ENCODE data around the gene MAP10. TPM values are rescaled to one million over a fixed set of nuclear protein-coding genes. Genes with fewer than 3 reads are reported as not detected.

The MAP10 gene
- total and polyA plus RNA-seq, 10 of the 15 experiments (the other 5 are each of a cell fraction or from before 2014, with no cell fraction given): 0.85 to 5.0 (median 4.3) TPM

- no peak for TF ChIP-seq IRF3 (IDR thresholded peaks at IDR 0.05)
Measured at GRCh38 chr1:232845406-232845955, 40.3 kb downstream of the MAP10 start (continued).

- Histone ChIP-seq H3K27ac (ENCODE audit: control insufficient read depth, insufficient read depth) (no peak overlapping the region), H4K20me1 (ENCODE audit: control insufficient read depth, insufficient read depth) (no peaks in the 10 kb centered on the region), H3K4me2 (ENCODE audit: control insufficient read depth, insufficient read depth) (no peak overlapping the region), H3K27me3 (replicated peaks in 1 of 2; ENCODE audit: control insufficient read depth in 2 of 2, insufficient read depth in 2 of 2, low read length in 1 of 2) (no peaks in the 10 kb centered on the region), H3K4me1 (ENCODE audit: control insufficient read depth, insufficient read depth, low read length) (no peaks in the 10 kb centered on the region), H3K9ac (ENCODE audit: control insufficient read depth, insufficient read depth, low read length) (no peak overlapping the region), H3K9me3 (replicated peaks; ENCODE audit: control insufficient read depth, insufficient read depth, low read length) (no peaks in the 10 kb centered on the region), H3K36me3 (ENCODE audit: control insufficient read depth in 2 of 2, insufficient read depth in 2 of 2, low read length in 1 of 2) (no peaks in the 10 kb centered on the region), H2AFZ (ENCODE audit: control insufficient read depth, low read depth, low read length) (no peak overlapping the region), H3K4me3 (no peak overlapping the region), H3K79me2 (ENCODE audit: control insufficient read depth, insufficient read depth, low read length) (no peaks in the 10 kb centered on the region)
- intact Hi-C loops (cut with micrococcal nuclease; ENCODE audit: unreplicated experiment): loop anchor here (10.0 kb wide), 1 partner anchor 357 kb away; no protein-coding TSS in a partner anchor
- in situ Hi-C loops (cut with MboI): no loop called here
- ChIA-PET CTCF (no interaction called here), RAD21 (ENCODE audit: unreplicated experiment) (no interaction called here), SMC1A (ENCODE audit: uncharacterized antibody, unreplicated experiment) (no interaction called here), POLR2A (no interaction called here)
- FAIRE-seq: no peak
- no TSS peak for BruUV-seq (replicated peaks)
- DNase-seq (ENCODE audit: low read depth, low spot score): no peak
- no peak for ATAC-seq
- 32% methylated on average over 5 of the region's 5 CpGs for WGBS (ENCODE audit: insufficient coverage, insufficient replicate concordance, low lambda C conversion rate, missing lambda C conversion rate)
- TF ChIP-seq BCL3 (IDR thresholded peaks at IDR 0.05; ENCODE audit: borderline replicate concordance, insufficient read depth, low read depth, low read length, poor library complexity, severe bottlenecking) (no peak), ZZZ3 (IDR thresholded peaks at IDR 0.05; ENCODE audit: control insufficient read depth, insufficient read length, low read depth) (no peak), CUX1 (IDR thresholded peaks at IDR 0.05; ENCODE audit: insufficient replicate concordance, low read depth, low read length) (no peak), CHD4 (IDR thresholded peaks at IDR 0.05) (no peak), ZBTB33 (IDR thresholded peaks at IDR 0.05) (no peak), USF1 (IDR thresholded peaks at IDR 0.05; ENCODE audit: borderline replicate concordance, extremely low read length, insufficient read depth, low read depth, low read length) (no peak), MAX (IDR thresholded peaks at IDR 0.05; ENCODE audit: low read depth, low read length) (no peak), DPF2 (IDR thresholded peaks at IDR 0.05) (no peak), ZNF274 (IDR thresholded peaks at IDR 0.05; ENCODE audit: insufficient read depth, insufficient read length) (no peak), FOS (IDR thresholded peaks at IDR 0.05; ENCODE audit: borderline replicate concordance, extremely low read depth, insufficient read length) (no peak)
Measured at GRCh38 chr1:232851532-232851931, 46.3 kb downstream of the MAP10 start.

All from GM12878 (cell line).